OCI-M2 (cell line): ENCODE results near the gene TLL1.

ENCODE experiments used
- DNase-seq: peaks from one replicate; lab custom pipeline; 2025; ENCODE audit not compliant: unreplicated experiment; lab: John Stamatoyannopoulos, UW

TLL1 gene

GRCh38 chr4:165872461-165873297, at the start of gene TLL1:
TLL1 (plus strand) TSS chr4:165873237; CDS start chr4:165873905, 668 bp downstream.
- DNase-seq, result no peak

DNA sequence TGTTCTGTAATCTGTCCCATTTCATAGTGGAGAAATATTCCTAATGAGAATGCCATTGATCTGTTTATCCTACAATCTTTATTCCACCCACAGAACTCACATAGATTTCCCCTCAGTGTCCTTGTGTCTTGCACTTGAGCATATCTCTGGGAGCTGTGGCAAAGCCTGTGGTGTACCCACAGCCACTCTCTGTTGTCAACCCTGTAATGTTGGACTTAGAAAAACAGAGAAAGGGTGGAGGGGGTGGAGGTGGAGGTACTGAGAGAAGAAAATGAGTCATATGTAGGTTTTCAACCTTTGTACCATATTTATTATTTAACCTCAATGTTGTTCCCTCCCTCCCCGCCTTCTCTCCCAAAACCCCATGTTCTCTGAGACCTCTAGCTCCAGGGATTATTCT, 46.9 kb upstream of the TLL1 start:
- DNase-seq, result no peak

DNA sequence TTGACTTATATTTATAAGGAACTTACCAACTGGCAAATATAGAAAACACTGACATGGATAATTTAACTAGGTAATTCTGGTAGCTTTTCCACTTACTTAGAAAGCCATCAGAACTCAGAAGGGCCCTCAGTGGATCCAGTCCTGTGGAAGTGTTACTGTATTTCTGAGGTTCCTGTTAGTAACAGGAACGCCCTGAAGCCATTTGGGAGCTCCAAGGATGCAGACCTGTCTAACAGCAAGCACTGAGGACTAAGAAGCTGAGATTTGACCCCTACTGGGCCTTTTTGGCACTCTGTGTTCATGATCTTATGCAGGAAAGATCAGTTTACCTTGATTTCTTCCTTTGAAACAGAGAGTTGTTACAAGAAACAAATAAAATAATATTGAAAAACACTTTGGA, 46.0 kb upstream of the TLL1 start:
- no peak for DNase-seq

GRCh38 chr4:165828928-165829327, 44.1 kb upstream of the TLL1 start:
- DNase-seq, result no peak

GRCh38 chr4:165834116-165834515, 38.9 kb upstream of the TLL1 start:
- DNase-seq, result no peak

DNA sequence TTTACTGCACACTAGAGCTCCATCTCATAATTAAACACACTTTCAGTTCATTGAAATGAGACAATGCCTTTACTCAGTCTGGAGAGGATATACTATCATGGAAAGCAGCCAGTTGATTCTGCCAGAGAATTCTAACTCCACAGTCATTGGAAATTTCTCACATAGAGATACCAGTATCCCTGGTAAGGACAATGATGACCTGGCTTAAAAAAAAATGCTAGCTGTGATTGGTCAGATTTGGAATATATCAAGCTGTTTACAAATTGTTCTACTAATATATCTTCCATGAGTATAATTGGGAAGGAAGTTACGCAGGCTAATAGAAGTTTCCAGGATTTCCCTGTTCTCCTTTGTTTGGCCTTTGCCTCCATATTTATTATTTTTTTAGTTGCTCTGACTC, 34.5 kb upstream of the TLL1 start:
- DNase-seq, result no peak

DNA sequence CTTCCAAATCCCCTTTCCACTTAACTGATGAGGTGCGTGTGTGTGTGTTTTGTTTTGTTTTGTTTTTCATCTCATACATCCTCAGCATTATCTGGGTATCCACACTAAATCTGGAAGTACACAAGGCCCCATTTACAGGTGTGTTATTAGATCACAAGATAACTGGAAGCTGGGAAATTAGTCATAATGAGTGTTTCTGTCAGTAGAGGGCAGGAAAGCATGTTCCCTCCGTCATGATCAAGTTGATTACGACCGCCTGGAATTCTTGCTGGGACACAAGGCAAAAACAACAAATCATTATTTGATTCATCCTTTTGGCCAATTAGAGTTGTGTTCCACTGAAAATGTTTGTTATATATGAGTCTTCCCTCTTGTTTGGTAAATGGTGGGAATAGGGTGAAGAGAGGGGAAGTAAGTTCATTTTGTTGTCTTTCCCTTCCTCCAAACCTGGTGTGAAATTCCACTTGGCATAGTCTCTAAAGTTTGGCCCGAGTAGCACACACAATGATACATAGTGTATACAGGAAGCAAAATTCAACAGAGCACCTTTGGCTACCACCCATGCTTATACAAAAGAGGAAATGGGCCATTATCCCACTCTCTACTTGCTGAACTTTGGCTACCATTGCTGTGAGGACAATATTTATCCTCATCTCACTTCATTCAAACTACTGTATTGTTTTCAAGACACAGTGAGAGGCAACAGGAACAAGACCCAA, 33.3 kb upstream of the TLL1 start:
- no peak for DNase-seq

GRCh38 chr4:165842684-165843083, 30.4 kb upstream of the TLL1 start:
- DNase-seq, result no peak

DNA sequence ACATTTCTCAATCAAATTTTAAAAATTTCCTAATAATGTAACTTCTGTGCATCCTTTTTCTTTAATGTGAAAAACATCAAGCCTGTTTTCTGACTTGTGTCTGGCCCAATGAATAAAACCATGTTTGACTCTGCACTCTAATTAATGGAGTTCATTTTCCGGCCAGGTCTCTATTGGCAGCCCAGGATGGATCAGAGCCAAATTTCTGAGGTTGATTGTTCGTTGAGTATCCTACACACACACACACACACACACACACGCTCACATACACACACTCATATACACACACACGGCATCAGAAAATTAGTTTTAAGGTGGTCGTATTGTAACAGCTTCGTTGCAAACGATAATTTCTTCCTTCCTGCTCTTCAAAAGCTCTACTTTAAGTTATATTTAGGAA, 28.9 kb upstream of the TLL1 start:
- DNase-seq, result no peak

GRCh38 chr4:165851256-165851655, 21.8 kb upstream of the TLL1 start:
- DNase-seq, result no peak

DNA sequence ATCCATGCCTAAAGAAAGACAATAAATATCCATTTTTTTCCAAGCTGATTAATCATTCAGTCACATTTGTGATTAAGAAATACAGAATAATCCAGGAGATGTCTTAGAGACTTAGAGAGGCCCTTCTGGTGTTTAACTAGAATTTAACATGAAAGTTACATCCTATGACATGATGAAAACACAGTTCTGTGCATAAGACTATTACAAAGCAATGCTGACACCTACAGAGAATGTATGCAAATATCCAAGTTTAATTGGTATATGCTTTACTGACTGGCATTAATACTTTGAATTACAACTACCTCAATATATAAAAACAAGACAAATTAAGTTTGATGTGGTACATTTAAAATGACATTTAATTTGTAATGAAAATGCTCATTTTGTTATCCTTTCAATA, 17.8 kb upstream of the TLL1 start:
- DNase-seq, result no peak

DNA sequence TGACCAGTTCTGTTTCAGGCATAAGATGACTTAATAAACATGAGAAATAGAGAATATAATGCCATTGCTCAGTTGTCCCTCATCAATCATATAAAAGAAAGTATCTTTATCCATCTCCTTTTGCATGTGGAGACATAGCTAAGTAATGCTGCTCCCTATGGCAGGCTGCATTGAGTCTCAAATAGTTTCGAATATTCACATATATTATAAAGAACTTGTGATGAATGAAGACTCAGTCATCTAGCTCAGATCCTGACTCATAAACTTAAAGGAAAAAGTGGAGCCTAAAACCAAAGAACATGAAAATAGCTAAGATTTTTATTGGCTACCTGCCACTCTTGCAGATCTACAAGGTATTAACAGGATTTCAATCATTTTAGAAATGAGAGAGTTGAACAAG, 11.7 kb upstream of the TLL1 start:
- no peak for DNase-seq

DNA sequence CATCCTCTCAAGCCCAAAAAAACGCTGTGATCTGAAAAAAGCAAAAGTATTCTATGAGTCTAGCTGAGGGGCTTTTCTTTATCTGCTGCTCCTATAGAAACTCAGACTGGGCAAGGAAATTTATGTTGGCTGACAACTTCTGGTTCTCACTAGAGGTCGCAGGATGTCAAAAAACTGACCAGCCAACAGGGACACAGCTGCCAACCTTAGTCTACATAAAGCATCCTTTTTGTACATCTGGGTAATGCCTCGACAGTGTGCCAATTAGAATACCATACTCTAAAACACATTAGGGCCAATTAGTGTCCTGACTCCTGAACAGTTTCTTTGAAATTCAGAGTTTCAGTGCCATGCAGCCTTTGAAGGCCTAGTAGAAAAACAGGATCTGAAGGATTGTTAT, 8.8 kb upstream of the TLL1 start:
- no peak for DNase-seq

GRCh38 chr4:165866019-165866650, 6.9 kb upstream of the TLL1 start:
- DNase-seq, result no peak

DNA sequence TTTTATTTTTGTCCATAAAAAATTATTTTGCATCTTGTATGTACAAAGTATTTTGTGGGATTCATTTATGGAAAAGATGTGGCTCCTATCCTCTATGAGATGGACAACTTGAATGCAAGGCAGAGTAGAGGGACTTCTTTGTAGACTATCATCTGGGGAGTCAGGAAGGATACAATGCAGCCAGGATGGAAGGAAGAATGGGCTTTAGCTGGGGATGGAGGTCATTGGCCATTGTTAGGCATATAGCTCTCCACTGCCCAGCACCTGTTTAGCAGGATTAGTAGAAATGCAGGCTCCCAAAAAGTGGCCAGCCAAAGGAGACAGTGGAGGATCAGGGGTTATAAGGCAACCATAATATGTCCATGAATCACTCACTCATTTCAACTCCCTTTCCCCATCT, 5.1 kb upstream of the TLL1 start:
- no peak for DNase-seq

GRCh38 chr4:165873298-165874071, 448 bp downstream of the TLL1 start:
- DNase-seq, result no peak

GRCh38 chr4:165874072-165874790, 1.2 kb downstream of the TLL1 start:
- no peak for DNase-seq

DNA sequence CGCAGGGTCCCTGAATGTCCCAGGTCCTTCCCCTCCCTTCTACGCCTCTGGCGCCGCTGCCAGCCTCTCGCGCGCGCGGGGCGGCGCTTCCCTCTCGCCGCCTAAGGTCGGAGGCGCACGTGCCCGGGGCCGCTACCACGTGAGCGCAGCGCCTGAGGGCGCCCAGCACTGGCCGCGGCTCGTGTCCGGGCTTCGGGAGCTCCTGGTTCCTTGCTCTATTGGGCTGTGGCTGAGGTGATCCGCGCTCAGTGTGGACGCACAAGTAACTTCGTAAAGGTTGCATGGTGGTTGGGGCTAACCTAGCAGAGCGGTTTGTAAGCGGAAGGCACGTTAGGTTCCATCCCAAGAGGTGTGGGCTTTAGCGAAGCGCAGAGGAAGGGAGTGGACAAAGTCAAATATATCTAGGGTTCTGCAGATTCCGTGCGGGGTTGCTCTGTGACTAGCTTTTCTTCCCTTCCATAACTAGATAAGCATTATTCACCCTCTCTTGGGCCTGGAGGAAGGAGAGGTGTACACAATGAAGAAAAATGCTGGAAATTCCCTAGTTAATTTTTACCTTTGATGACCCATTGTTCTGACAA, 1.8 kb downstream of the TLL1 start:
- no peak for DNase-seq

GRCh38 chr4:165875446-165875845, 2.4 kb downstream of the TLL1 start:
- no peak for DNase-seq

DNA sequence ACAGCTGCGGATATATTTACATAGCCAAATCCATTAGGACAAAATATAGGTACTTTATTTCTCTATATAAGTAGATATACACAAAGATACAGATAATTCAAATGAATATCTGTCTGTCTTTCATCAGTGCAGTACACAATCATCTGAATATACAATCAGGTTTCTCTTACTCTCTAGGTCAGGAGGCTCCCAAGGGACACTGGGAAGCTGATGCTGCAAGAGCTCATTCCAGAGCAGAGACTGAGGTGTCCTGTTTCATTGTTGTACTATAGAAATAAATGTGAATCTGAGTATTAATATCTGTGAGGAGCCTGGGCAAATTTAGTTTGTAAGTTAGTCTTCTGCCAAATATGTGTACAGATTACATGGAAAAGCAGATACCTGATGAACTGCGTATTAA, 4.2 kb downstream of the TLL1 start:
- DNase-seq, result no peak
